ENCODE measurements around the gene CHP2. TPM values are rescaled to one million over a fixed set of nuclear protein-coding genes. Genes with fewer than 3 reads are reported as not detected.

The CHP2 gene
- total RNA-seq, 1 experiment from 2014 or later: 1.4 TPM

DNA sequence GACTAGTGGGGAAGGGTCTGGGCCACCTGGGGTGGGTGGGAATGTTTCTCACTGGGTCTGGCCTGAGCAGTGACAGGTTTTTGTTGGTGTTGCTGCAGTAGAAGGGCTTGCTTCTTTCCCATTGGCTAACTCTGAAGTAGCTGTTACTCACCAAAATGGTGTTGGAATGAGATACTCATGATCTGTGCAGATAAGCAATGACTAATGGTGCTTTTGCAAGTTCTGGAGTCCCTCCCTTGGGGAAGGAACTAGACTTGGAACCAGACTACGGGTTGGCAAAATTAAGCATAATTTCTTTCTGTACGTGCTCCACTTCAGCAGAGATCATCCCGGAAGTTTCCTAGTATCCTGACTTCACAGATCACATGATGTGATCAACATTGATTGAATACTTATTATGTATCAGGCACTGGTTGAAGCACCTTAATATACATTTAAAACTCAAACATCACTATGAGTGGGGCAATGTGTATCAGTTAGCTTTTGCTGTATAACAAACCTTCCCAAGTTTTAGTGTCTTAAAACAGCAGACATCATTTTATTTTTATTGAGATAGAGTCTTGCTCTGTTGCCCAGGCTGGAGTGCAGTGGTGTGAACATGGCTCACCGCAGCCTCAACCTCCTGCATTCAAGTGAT is 30.1 kb downstream of the CHP2 start:
- peaks cover 0 to 3% of the 10 kb centered on the region in 2 experiments; a peak in 2 of 5 replicates for H3K9me3 Mint-ChIP-seq
- no peak overlapping the region for H2BK120ac ChIP-seq (ENCODE audit: low read depth, low read length, poor library complexity, severe bottlenecking)
- no peak overlapping the region for H2BK20ac ChIP-seq (ENCODE audit: low read depth, low read length, poor library complexity, severe bottlenecking)
- H4K8ac ChIP-seq (replicated peaks; ENCODE audit: insufficient read length, low read depth, low read length): no peak overlapping the region
- no peak overlapping the region for H3K14ac ChIP-seq (ENCODE audit: insufficient read depth, low read length)
- no peak for DNase-seq
- H2AFZ ChIP-seq (ENCODE audit: low read length): no peak overlapping the region
- no peak overlapping the region for H3K9ac ChIP-seq (ENCODE audit: extremely low read depth, insufficient read length, low read length)
- H3K4me1 Mint-ChIP-seq: peaks cover 41 to 51% of the 10 kb centered on the region in 2 experiments
- H4K91ac ChIP-seq (ENCODE audit: insufficient read length, low read depth, low read length): no peak overlapping the region
- H3K4ac ChIP-seq (ENCODE audit: low read depth, low read length): no peak overlapping the region
- H2AK5ac ChIP-seq (ENCODE audit: insufficient read length, low read length): no peak overlapping the region
- no peak overlapping the region for H3K27ac Mint-ChIP-seq
- no CpG with 5 or more reads among the region's 4 CpGs for WGBS (ENCODE audit: extremely low coverage, insufficient read length, low lambda C conversion rate)
- no peak overlapping the region for H3K23ac ChIP-seq (ENCODE audit: insufficient read length, low read depth, low read length)
- H3K79me2 ChIP-seq (ENCODE audit: insufficient read depth, low read length): no peaks in the 10 kb centered on the region
- H2BK12ac ChIP-seq (ENCODE audit: insufficient read length, low read depth, low read length): no peak overlapping the region
- H3K18ac ChIP-seq (ENCODE audit: insufficient read length, low read depth, low read length): no peak overlapping the region
- TF ChIP-seq, protein P1, sequence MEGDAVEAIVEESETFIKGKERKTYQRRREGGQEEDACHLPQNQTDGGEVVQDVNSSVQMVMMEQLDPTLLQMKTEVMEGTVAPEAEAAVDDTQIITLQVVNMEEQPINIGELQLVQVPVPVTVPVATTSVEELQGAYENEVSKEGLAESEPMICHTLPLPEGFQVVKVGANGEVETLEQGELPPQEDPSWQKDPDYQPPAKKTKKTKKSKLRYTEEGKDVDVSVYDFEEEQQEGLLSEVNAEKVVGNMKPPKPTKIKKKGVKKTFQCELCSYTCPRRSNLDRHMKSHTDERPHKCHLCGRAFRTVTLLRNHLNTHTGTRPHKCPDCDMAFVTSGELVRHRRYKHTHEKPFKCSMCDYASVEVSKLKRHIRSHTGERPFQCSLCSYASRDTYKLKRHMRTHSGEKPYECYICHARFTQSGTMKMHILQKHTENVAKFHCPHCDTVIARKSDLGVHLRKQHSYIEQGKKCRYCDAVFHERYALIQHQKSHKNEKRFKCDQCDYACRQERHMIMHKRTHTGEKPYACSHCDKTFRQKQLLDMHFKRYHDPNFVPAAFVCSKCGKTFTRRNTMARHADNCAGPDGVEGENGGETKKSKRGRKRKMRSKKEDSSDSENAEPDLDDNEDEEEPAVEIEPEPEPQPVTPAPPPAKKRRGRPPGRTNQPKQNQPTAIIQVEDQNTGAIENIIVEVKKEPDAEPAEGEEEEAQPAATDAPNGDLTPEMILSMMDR (conservative IDR thresholded peaks at IDR 0.05): no peak
- H3K27me3 Mint-ChIP-seq (ENCODE audit: low read depth): peaks cover 5% of the 10 kb centered on the region; the same call in 1 of the 2 replicates
- no peak overlapping the region for H3K27ac ChIP-seq (ENCODE audit: insufficient read length, low read depth, low read length)
- H3K4me1 ChIP-seq (ENCODE audit: insufficient read depth, low read length): peaks cover 11% of the 10 kb centered on the region
- H3K56ac ChIP-seq (ENCODE audit: insufficient read length, low read depth, low read length): no peak overlapping the region
- H3K36me3 Mint-ChIP-seq (ENCODE audit: insufficient read depth in 1 of 3, low read depth in 3 of 3): peaks cover 0 to 12% (median 2%) of the 10 kb centered on the region in 3 experiments; a peak in 2 of 7 replicates
- no peaks in the 10 kb centered on the region for H3K23me2 ChIP-seq (ENCODE audit: insufficient read length, low read depth, low read length, poor library complexity, severe bottlenecking)
- H4K5ac ChIP-seq (ENCODE audit: insufficient read length, low read depth, low read length): no peak overlapping the region
- H3K27me3 ChIP-seq (ENCODE audit: insufficient read depth, low read length): no peaks in the 10 kb centered on the region
- no peaks in the 10 kb centered on the region for H3K79me1 ChIP-seq (ENCODE audit: insufficient read depth, low read depth, low read length, poor library complexity, severe bottlenecking)
- no peak overlapping the region for H2BK5ac ChIP-seq (ENCODE audit: insufficient read length, low read length)
- H3K4me2 ChIP-seq (ENCODE audit: insufficient read depth, insufficient read length, low read length): no peak overlapping the region
- H3K4me3 Mint-ChIP-seq: no peak overlapping the region
- no peaks in the 10 kb centered on the region for H4K20me1 ChIP-seq (ENCODE audit: control insufficient read depth, insufficient read depth, insufficient read length)
- no peak overlapping the region for H3T11ph ChIP-seq (ENCODE audit: low read length)
- H2BK15ac ChIP-seq (ENCODE audit: low read depth, low read length): no peak overlapping the region
- H3K9me3 ChIP-seq (ENCODE audit: control insufficient read depth, low read depth, low read length): no peaks in the 10 kb centered on the region
